HG02610 (cell line): Measurements from ENCODE around the gene LHFPL6.

Experiments
- ATAC-seq: cut with Tn5 transposase; IDR thresholded peaks from one replicate; pipeline ENCODE4 v1.9.1; 2021; ENCODE audit warnings: mild to moderate bottlenecking, moderate library complexity; ENCODE audit not compliant: unreplicated experiment

LHFPL6 gene

GRCh38 chr13:39417643-39418042 is 185.3 kb downstream of the LHFPL6 start:
- no peak for ATAC-seq

- ATAC-seq = no peak
Observed at GRCh38 chr13:39417131-39417530, 185.9 kb downstream of the LHFPL6 start.

- no peak for ATAC-seq
Observed at GRCh38 chr13:39415008-39415802, 187.8 kb downstream of the LHFPL6 start.

- ATAC-seq = no peak
Observed at GRCh38 chr13:39414339-39414738, 188.7 kb downstream of the LHFPL6 start.

GRCh38 chr13:39411511-39411910 is 191.5 kb downstream of the LHFPL6 start:
- no peak for ATAC-seq

GRCh38 chr13:39410964-39411363 is 192.0 kb downstream of the LHFPL6 start:
- no peak for ATAC-seq

GRCh38 chr13:39410096-39410901 is 192.7 kb downstream of the LHFPL6 start:
- no peak for ATAC-seq

- ATAC-seq = no peak
Observed at GRCh38 chr13:39408512-39408911, 194.5 kb downstream of the LHFPL6 start.

GRCh38 chr13:39407786-39408185 is 195.2 kb downstream of the LHFPL6 start:
- no peak for ATAC-seq

GRCh38 chr13:39407138-39407537 is 195.9 kb downstream of the LHFPL6 start:
- no peak for ATAC-seq

GRCh38 chr13:39406688-39407087 is 196.3 kb downstream of the LHFPL6 start:
- no peak for ATAC-seq

- ATAC-seq = no peak
Observed at GRCh38 chr13:39405596-39406205, 197.3 kb downstream of the LHFPL6 start.

GRCh38 chr13:39405107-39405506 is 197.9 kb downstream of the LHFPL6 start:
- no peak for ATAC-seq

- ATAC-seq = no peak
Observed at GRCh38 chr13:39403106-39403505, 199.9 kb downstream of the LHFPL6 start.

- no peak for ATAC-seq
Observed at GRCh38 chr13:39402221-39402970, 200.6 kb downstream of the LHFPL6 start.

- no peak for ATAC-seq
Observed at GRCh38 chr13:39401756-39402155, 201.2 kb downstream of the LHFPL6 start.

GRCh38 chr13:39401046-39401705 is 201.8 kb downstream of the LHFPL6 start:
- ATAC-seq = no peak

- no peak for ATAC-seq
Observed at GRCh38 chr13:39399102-39399501, 203.9 kb downstream of the LHFPL6 start.

- ATAC-seq = no peak
Observed at GRCh38 chr13:39397896-39398265, 205.1 kb downstream of the LHFPL6 start.

- ATAC-seq = no peak
Observed at GRCh38 chr13:39397226-39397895, 205.6 kb downstream of the LHFPL6 start.
